HCT116 (cell line): ENCODE results near the gene KCNE1. TPM values are rescaled to one million over a fixed set of nuclear protein-coding genes. Genes with fewer than 3 reads are reported as not detected.

Source experiments
- ATAC-seq: fragments of 200-7000 bp; cut with Tn5 transposase; 2 replicates; pipeline ENCODE4 v1.9.1; 2020; ENCODE audit warnings: mild to moderate bottlenecking, moderate library complexity
- BruUV-seq: library from RNA; stranded (reverse); fragments of 400-500 nt; replicated peaks from 2 replicates; lab custom pipeline; 2021; lab: Mats Ljungman, UMichigan
- CTCF ChIA-PET: fragments of 300-600 bp; sonication (Branson Sonifier 250); formaldehyde crosslinking; loops from one replicate; lab custom pipeline; 2021; ENCODE audit warnings: antibody characterized with exemption; lab: Charles Lee
- POLR2A ChIA-PET: fragments of 300-600, 350-600 bp; sonication (Branson Sonifier 250); formaldehyde crosslinking; loops from one replicate; lab custom pipeline; 2021; ENCODE audit warnings: antibody characterized with exemption; lab: Charles Lee
- RAD21 ChIA-PET, 2 experiments: fragments of 300-600 bp; sonication (Branson Sonifier 250); formaldehyde crosslinking; loops; one replicate each; lab custom pipeline; 2023; ENCODE audit warnings: low total read pairs in 2 of 2; ENCODE audit not compliant: uncharacterized antibody in 2 of 2, unreplicated experiment in 2 of 2, low non-redundant PET in 1 of 2; lab: Charles Lee
- DNase-seq: peaks from one replicate; pipeline ENCODE4 v3.0.0-alpha.2; 2010; ENCODE audit warnings: low read depth, low spot score
- H2AFZ ChIP-seq: fragments of 200-600 bp; shearing (Covaris generic), sonication (generic); 2 replicates; pipeline ENCODE4 v1.6.1; 2017; ENCODE audit warnings: low read depth, mixed run types, mixed read lengths, antibody characterized with exemption, low read length; ENCODE audit not compliant: poor library complexity, severe bottlenecking
- H3K27ac ChIP-seq: 2 replicates; pipeline ENCODE4 v1.5.1; 2012; ENCODE audit warnings: low read depth, low read length
- H3K27me3 ChIP-seq: fragments of 200-600 bp; sonication (generic); 2 replicates; pipeline ENCODE4 v1.6.1; 2016; ENCODE audit warnings: mixed run types, low read length, mixed read lengths; ENCODE audit not compliant: insufficient read depth
- H3K36me3 ChIP-seq, 2 experiments: fragments of 200-500 bp in 1 of 2; fragments of 200-600 bp in 1 of 2; sonication (Bioruptor generic) in 1 of 2; sonication (generic) in 1 of 2; 2 replicates each; pipeline versions ENCODE4 v1.5.1 to v1.6.1; 2014 to 2016; ENCODE audit warnings: low read length in 2 of 2, inconsistent platforms in 1 of 2, mixed read lengths in 1 of 2, mixed run types in 1 of 2; ENCODE audit not compliant: insufficient read depth in 2 of 2, control insufficient read depth in 1 of 2
- H3K4me1 ChIP-seq, 2 experiments: fragments of 200-600 bp in 1 of 2; sonication (generic) in 1 of 2; 2 replicates each; pipeline versions ENCODE4 v1.5.1 to v1.6.1; 2012 to 2017; ENCODE audit warnings: low read length in 2 of 2, inconsistent platforms in 1 of 2, mild to moderate bottlenecking in 1 of 2, mixed read lengths in 1 of 2, mixed run types in 1 of 2, moderate library complexity in 1 of 2; ENCODE audit not compliant: insufficient read depth in 2 of 2, control insufficient read depth in 1 of 2
- H3K4me2 ChIP-seq: fragments of 200-600 bp; sonication (generic); 2 replicates; pipeline ENCODE4 v1.6.1; 2017; ENCODE audit warnings: mixed run types, low read length, mixed read lengths
- H3K4me3 ChIP-seq, 2 experiments: fragments of 200-600 bp in 1 of 2; sonication (generic) in 1 of 2; replicated peaks in 1 of 2; 2 replicates each; pipeline ENCODE4 v1.5.1; 2011 to 2016; ENCODE audit warnings: low read length in 2 of 2, control low read depth in 1 of 2, low read depth in 1 of 2, mild to moderate bottlenecking in 1 of 2, mixed read lengths in 1 of 2, mixed run types in 1 of 2
- H3K79me2 ChIP-seq: fragments of 200-600 bp; sonication (generic); 2 replicates; pipeline ENCODE4 v1.6.1; 2017; ENCODE audit warnings: mild to moderate bottlenecking, mixed run types, low read length, moderate library complexity, mixed read lengths; ENCODE audit not compliant: insufficient read depth
- H3K9ac ChIP-seq: fragments of 200-600 bp; sonication (generic); 2 replicates; pipeline ENCODE4 v1.6.1; 2016; ENCODE audit warnings: low read length, mixed read lengths
- H3K9me2 ChIP-seq: fragments of 200-600 bp; sonication (generic), shearing (Covaris generic); 2 replicates; pipeline ENCODE4 v1.6.1; 2017; ENCODE audit warnings: mixed run types, mild to moderate bottlenecking, moderate library complexity; ENCODE audit not compliant: insufficient read depth
- H3K9me3 ChIP-seq, 2 experiments: fragments of 200-500 bp in 1 of 2; fragments of 200-600 bp in 1 of 2; sonication (Bioruptor generic) in 1 of 2; sonication (generic) in 1 of 2; 2 replicates each; pipeline ENCODE4 v1.6.1; 2014 to 2017; ENCODE audit warnings: low read length in 2 of 2, mixed read lengths in 2 of 2, inconsistent platforms in 1 of 2, low read depth in 1 of 2, mild to moderate bottlenecking in 1 of 2, mixed run types in 1 of 2, moderate library complexity in 1 of 2; ENCODE audit not compliant: control insufficient read depth in 1 of 2, insufficient read depth in 1 of 2
- H4K20me1 ChIP-seq: fragments of 200-600 bp; sonication (generic), shearing (Covaris generic); 2 replicates; pipeline ENCODE4 v1.6.1; 2017; ENCODE audit warnings: mixed run types, mild to moderate bottlenecking, moderate library complexity; ENCODE audit not compliant: insufficient read depth
- CTCF ChIP-seq, 3 experiments: fragments of 200-600 bp in 1 of 3; sonication (generic) in 1 of 3; IDR thresholded peaks in 2 of 3; conservative IDR thresholded peaks in 1 of 3; 2 replicates each; pipeline ENCODE4 v1.5.1; 2012 to 2017; ENCODE audit warnings: low read depth in 2 of 3, low read length in 2 of 3, antibody characterized with exemption in 1 of 3, borderline replicate concordance in 1 of 3, control low read depth in 1 of 3, mild to moderate bottlenecking in 1 of 3, mixed read lengths in 1 of 3, mixed run types in 1 of 3, moderate library complexity in 1 of 3; ENCODE audit not compliant: insufficient read depth in 1 of 3
- FOSL1 ChIP-seq: IDR thresholded peaks from 2 replicates; pipeline ENCODE4 v1.6.1; 2012; ENCODE audit warnings: low read depth
- POLR2A ChIP-seq: IDR thresholded peaks from 2 replicates; pipeline ENCODE4 v1.7.0; 2011; ENCODE audit warnings: borderline replicate concordance; ENCODE audit not compliant: insufficient read depth, insufficient read length; ENCODE audit errors: extremely low read depth
- POLR2AphosphoS5 ChIP-seq: IDR thresholded peaks from 2 replicates; pipeline ENCODE4 v1.6.1; 2011; ENCODE audit warnings: mild to moderate bottlenecking, low read depth, low read length, moderate library complexity
- RAD21 ChIP-seq: IDR thresholded peaks from 2 replicates; pipeline ENCODE4 v1.6.1; 2012; ENCODE audit warnings: low read depth, mild to moderate bottlenecking
- ZBTB33 ChIP-seq: IDR thresholded peaks from 2 replicates; pipeline ENCODE4 v1.6.1; 2011; ENCODE audit warnings: mild to moderate bottlenecking, low read length, moderate library complexity; ENCODE audit not compliant: insufficient replicate concordance; ENCODE audit errors: extremely low read depth
- intact Hi-C: fragments of 100-400 bp; cut with micrococcal nuclease; formaldehyde crosslinking; loops from 2 replicates; pipeline ENCODE4 v1.10.0; 2022
- total RNA-seq: library from RNA; stranded (reverse); gene quantifications from one replicate; pipeline ENCODE4 v1.2.1, GENCODE V29; 2021; ENCODE audit not compliant: unreplicated experiment

The KCNE1 gene
- total RNA-seq, 1 experiment from 2014 or later = not detected

GRCh38 chr21:34510148-34511142 lies 1.6 kb downstream of the KCNE1 start:
- intact Hi-C loops = loop anchor here (1.0 kb wide), 2 partner anchors 93 to 120 kb away; no protein-coding TSS in a partner anchor
- RAD21 ChIA-PET = interaction anchor here in 1 of 2 experiments (1.5 kb wide), 1 partner anchor 120 kb away, joined by 3 read pairs; no protein-coding TSS in a partner anchor
- no peak overlapping the region for H3K27ac ChIP-seq
- H3K36me3 ChIP-seq = no peaks in the 10 kb centered on the region
- CTCF ChIA-PET = interaction anchor here (1.1 to 1.6 kb wide), 10 partner anchors 9 to 121 kb away, joined by 3 to 23 read pairs (median 4); no protein-coding TSS in a partner anchor
- DNase-seq = peak; percentile 18
- no peaks in the 10 kb centered on the region for H4K20me1 ChIP-seq
- POLR2A ChIA-PET = no interaction called here
- no peak overlapping the region for H2AFZ ChIP-seq
- H3K4me2 ChIP-seq = no peak overlapping the region
- H3K4me3 ChIP-seq = no peak overlapping the region
- H3K9me3 ChIP-seq = no peaks in the 10 kb centered on the region
- BruUV-seq = no TSS peak
- H3K9me2 ChIP-seq = no peaks in the 10 kb centered on the region
- H3K4me1 ChIP-seq = no peaks in the 10 kb centered on the region; a peak in 1 of 4 replicates
- H3K27me3 ChIP-seq = no peaks in the 10 kb centered on the region
- ATAC-seq = peak; percentile 93
- no peaks in the 10 kb centered on the region for H3K79me2 ChIP-seq
- no peak overlapping the region for H3K9ac ChIP-seq
- TF ChIP-seq POLR2A (no peak), ZBTB33 (no peak), POLR2AphosphoS5 (no peak), RAD21 (peak; percentile 83), FOSL1 (no peak), CTCF (IDR thresholded peaks at IDR 0.05 in 2 of 3, conservative IDR thresholded peaks at IDR 0.05 in 1 of 3; ENCODE audit: borderline replicate concordance in 1 of 3, insufficient read depth in 1 of 3, low read depth in 2 of 3, low read length in 2 of 3) (peak; percentile 70 to 72 (median 71); a peak in 5 of 6 replicates)
